ENCODE results near the gene COL16A1. TPM values are rescaled to one million over a fixed set of nuclear protein-coding genes. Genes with fewer than 3 reads are reported as not detected.

COL16A1 gene
- total RNA-seq, 1 donor from 2014 or later, result 0.67 TPM

DNA sequence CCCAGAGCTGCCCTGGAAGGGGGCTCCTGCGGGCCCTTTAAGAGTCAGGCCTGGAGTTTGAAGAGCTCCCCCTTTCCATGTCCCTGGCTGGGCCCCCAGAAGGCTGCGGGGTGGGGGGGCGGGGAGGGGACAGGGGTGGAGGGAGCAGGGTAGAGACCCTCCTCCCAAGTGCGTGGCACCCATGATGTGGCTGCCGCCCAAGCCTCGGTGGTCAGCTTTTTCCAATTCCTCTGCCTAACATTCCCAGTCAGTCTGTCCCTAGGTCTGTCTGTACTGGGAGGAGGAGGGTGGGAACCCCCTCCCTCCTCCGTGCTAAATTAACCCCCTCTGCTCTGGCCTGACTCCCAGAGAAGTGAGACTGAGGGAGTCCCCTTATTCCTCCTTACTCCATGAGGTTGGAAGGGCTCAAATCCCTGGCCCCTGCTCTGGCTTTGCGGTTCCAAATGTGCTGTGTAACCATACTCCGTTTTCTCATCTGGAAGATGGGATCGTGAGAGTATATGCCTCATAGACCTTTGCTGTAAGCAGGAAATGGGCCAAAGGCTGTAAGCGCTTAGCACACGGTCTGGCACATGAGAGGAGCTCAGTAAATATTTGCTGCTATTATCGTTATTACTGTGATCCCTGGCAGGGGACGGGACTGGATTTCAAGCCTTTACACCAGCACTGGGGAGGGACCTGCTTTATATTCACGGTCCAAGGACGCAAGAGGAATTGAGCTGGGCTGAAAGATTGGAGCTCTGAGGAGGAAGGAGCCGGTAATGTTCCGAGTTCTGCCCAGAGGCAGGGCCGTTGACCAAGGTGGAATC, 658 bp upstream of the COL16A1 start:
- Mint-ChIP-seq H3K27ac (no peak overlapping the region), H3K4me1 (ENCODE audit: low read depth) (peaks cover 9% of the 10 kb centered on the region), H3K27me3 (peaks cover 79% of the 10 kb centered on the region), H3K9me3 (ENCODE audit: low read depth) (no peaks in the 10 kb centered on the region), H3K4me3 (ENCODE audit: low read depth) (no peak overlapping the region), H3K36me3 (ENCODE audit: insufficient read depth) (no peaks in the 10 kb centered on the region)
- TF ChIP-seq, protein P1, sequence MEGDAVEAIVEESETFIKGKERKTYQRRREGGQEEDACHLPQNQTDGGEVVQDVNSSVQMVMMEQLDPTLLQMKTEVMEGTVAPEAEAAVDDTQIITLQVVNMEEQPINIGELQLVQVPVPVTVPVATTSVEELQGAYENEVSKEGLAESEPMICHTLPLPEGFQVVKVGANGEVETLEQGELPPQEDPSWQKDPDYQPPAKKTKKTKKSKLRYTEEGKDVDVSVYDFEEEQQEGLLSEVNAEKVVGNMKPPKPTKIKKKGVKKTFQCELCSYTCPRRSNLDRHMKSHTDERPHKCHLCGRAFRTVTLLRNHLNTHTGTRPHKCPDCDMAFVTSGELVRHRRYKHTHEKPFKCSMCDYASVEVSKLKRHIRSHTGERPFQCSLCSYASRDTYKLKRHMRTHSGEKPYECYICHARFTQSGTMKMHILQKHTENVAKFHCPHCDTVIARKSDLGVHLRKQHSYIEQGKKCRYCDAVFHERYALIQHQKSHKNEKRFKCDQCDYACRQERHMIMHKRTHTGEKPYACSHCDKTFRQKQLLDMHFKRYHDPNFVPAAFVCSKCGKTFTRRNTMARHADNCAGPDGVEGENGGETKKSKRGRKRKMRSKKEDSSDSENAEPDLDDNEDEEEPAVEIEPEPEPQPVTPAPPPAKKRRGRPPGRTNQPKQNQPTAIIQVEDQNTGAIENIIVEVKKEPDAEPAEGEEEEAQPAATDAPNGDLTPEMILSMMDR (IDR thresholded peaks at IDR 0.05; ENCODE audit: unreplicated experiment), result no peak
- DNase-seq (ENCODE audit: low spot score, unreplicated experiment), result no peak

DNA sequence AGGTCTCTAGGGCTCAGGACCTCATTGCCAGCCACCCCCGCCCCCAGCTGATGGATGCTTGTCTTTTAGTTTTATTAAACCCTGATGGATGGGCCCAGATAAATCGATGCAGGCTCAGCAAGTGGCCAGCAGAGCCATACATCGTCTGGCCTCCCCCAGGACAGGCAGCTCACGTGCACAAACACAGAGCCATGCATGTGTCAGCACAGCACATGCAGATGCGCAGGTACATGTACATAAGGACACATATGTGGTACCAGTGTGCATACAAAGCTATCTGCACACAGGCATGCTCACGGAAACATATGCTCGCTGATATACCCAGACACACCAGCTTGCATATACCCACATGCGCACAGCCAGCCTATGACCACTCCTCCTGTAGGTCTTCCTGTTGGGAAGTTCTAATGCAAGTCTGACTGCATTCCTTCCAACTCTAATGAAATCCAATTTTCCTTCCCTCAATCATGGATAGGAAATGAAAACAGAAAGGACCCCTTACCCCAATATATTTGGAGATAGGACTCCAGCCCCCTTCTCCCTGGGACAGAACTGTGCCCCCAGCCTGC, 897 bp downstream of the COL16A1 start:
- DNase-seq (ENCODE audit: low spot score, unreplicated experiment), result no peak
- no peaks in the 10 kb centered on the region for H3K36me3 Mint-ChIP-seq (ENCODE audit: insufficient read depth)
- TF ChIP-seq, protein P1 (IDR thresholded peaks at IDR 0.05; ENCODE audit: unreplicated experiment), result no peak
- H3K27ac Mint-ChIP-seq, result no peak overlapping the region
- no peak overlapping the region for H3K4me3 Mint-ChIP-seq (ENCODE audit: low read depth)
- no peaks in the 10 kb centered on the region for H3K9me3 Mint-ChIP-seq (ENCODE audit: low read depth)
- H3K4me1 Mint-ChIP-seq (ENCODE audit: low read depth), result peaks cover 9% of the 10 kb centered on the region
- H3K27me3 Mint-ChIP-seq, result peaks cover 70% of the 10 kb centered on the region

DNA sequence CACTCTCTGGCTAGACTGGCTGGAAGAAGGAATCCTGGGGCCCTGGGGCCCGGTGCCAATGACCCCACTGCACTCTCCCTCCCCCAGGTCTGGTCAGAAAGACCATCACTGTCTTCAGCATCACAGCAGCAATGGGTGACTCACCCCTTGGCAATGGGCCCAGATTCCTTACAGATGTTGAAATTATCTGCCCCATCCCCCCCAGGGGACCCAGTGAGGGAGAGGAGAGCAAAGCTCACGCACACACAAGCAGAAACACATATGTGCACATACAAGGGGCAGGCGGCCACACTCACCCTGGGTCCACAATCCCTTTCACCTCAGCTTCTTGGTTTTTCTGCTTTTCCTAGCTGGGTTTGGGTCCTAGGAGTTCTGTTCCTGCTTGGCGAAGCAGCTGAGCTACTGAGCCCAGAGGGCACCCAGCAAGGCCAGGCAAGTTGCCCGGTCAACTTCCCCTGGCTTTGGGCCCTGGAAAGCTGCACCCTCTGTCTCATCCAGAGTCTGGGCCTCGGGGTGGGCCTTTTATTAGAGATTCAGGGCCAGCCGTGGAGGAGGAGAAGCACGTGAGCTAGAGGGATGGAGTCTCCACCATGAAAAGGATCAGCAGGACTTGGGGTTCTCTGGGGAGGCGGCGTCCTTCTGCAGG, 2.6 kb downstream of the COL16A1 start:
- Mint-ChIP-seq H3K27me3 (peaks cover 63% of the 10 kb centered on the region), H3K36me3 (ENCODE audit: insufficient read depth) (no peaks in the 10 kb centered on the region), H3K4me1 (ENCODE audit: low read depth) (peaks cover 9% of the 10 kb centered on the region), H3K4me3 (ENCODE audit: low read depth) (no peak overlapping the region), H3K27ac (no peak overlapping the region), H3K9me3 (ENCODE audit: low read depth) (no peaks in the 10 kb centered on the region)
- TF ChIP-seq, protein P1 (IDR thresholded peaks at IDR 0.05; ENCODE audit: unreplicated experiment), result no peak
- DNase-seq (ENCODE audit: low spot score, unreplicated experiment), result no peak

DNA sequence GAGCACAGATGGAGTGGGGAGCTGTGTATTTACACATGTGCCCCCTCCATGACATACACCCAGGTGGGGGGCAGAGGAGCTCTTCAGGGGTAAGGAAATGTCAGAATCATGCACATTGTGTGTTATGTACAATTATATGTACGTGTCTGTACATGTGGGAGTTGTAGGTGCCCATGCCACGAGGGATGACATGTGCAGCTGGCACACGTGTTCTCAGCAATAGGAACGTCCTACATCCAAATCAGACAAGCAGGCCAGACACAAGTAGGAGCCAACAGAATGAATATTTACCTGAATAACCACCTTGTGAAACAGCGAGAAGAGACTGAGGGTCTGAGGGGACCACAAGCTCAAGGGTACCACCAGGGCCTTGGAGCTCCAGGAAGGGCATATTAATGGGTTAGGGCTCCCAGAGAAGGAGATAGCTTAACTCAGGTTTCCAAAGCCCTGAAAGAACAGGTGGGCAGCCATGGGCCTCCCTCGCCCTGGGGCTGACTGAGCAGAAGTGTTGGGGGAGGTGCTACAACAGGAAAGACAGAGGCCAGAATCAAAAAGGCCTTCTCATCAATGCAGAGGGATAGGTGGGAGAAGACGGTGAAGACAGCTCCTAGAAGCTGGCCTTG, 3.2 kb downstream of the COL16A1 start:
- no peaks in the 10 kb centered on the region for H3K9me3 Mint-ChIP-seq (ENCODE audit: low read depth)
- no peak overlapping the region for H3K4me3 Mint-ChIP-seq (ENCODE audit: low read depth)
- H3K36me3 Mint-ChIP-seq (ENCODE audit: insufficient read depth), result no peaks in the 10 kb centered on the region
- H3K27ac Mint-ChIP-seq, result peak overlapping the region; percentile 91
- TF ChIP-seq, protein P1 (IDR thresholded peaks at IDR 0.05; ENCODE audit: unreplicated experiment), result no peak
- H3K4me1 Mint-ChIP-seq (ENCODE audit: low read depth), result peaks cover 9% of the 10 kb centered on the region
- DNase-seq (ENCODE audit: low spot score, unreplicated experiment), result no peak
- H3K27me3 Mint-ChIP-seq, result peaks cover 57% of the 10 kb centered on the region

DNA sequence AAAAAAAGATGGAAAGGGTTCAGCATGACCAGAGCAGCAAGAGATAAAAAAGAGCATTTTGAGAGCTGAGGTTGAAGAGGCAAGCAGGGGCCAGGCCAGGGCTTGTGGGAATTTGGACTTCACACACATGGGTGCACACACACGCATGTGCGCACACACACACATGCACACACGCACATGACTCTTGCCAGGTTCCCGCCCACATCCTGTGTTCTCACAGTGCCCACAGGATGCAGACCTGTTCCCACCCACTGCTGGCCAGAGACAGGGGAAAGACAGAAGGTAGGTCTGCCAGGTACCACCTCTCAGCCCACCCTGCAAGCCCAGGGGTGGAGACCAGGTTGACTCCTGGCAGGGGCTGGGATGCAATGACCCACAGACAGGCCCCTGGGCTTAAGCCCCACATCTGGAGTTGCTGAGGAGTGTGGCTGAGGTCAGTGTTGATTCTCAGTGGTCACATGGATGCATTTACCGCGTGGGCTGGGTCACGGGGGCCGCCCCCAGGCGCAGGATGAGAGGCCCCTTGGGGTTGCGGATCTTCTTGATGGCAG, 4.4 kb downstream of the COL16A1 start:
- Mint-ChIP-seq H3K36me3 (ENCODE audit: insufficient read depth) (no peaks in the 10 kb centered on the region), H3K27me3 (peaks cover 47% of the 10 kb centered on the region), H3K4me3 (ENCODE audit: low read depth) (no peak overlapping the region), H3K27ac (no peak overlapping the region), H3K9me3 (ENCODE audit: low read depth) (no peaks in the 10 kb centered on the region), H3K4me1 (ENCODE audit: low read depth) (peaks cover 1% of the 10 kb centered on the region)
- TF ChIP-seq, protein P1 (IDR thresholded peaks at IDR 0.05; ENCODE audit: unreplicated experiment), result no peak
- no peak for DNase-seq (ENCODE audit: low spot score, unreplicated experiment)
